ENCODE measurements around the gene FOXB1. TPM values are rescaled to one million over a fixed set of nuclear protein-coding genes. Genes with fewer than 3 reads are reported as not detected.

FOXB1 gene
- total RNA-seq, 4 donors from 2014 or later = not detected

GRCh38 chr15:60009980-60010732 lies 6.0 kb downstream of the FOXB1 start:
- Histone ChIP-seq H3K4me1 (peaks cover 14 to 18% of the 10 kb centered on the region in 2 donors), H3K36me3 (no peaks in the 10 kb centered on the region), H3K27me3 (peaks cover 61% of the 10 kb centered on the region), H3K4me3 (replicated peaks in 1 of 3) (no peak overlapping the region), H3K27ac (no peak overlapping the region), H3K9me3 (no peaks in the 10 kb centered on the region)
- TF ChIP-seq POLR2A (IDR thresholded peaks at IDR 0.05) (no peak), CTCF (IDR thresholded peaks at IDR 0.05) (no peak)
- intact Hi-C loops (cut with DNase I) = no loop called here
- 13 to 15% methylated on average over 13 of the region's 13 CpGs for WGBS, 2 donors
- no peak for DNase-seq

- TF ChIP-seq CTCF (IDR thresholded peaks at IDR 0.05) = no peak
- TF ChIP-seq POLR2A (IDR thresholded peaks at IDR 0.05) = no peak
- intact Hi-C loops (cut with DNase I) = no loop called here
- no peak overlapping the region for H3K27ac ChIP-seq
- no peak for DNase-seq
- H3K9me3 ChIP-seq = no peaks in the 10 kb centered on the region
- H3K4me1 ChIP-seq = peaks cover 7 to 11% of the 10 kb centered on the region in 2 donors
- H3K27me3 ChIP-seq = peaks cover 54% of the 10 kb centered on the region
- H3K4me3 ChIP-seq (replicated peaks in 1 of 3) = no peak overlapping the region
- WGBS, 2 donors = 21 to 30% methylated on average over 2 of the region's 2 CpGs
- H3K36me3 ChIP-seq = no peaks in the 10 kb centered on the region
Measured at GRCh38 chr15:60010858-60011257, 6.7 kb downstream of the FOXB1 start.

- Histone ChIP-seq H3K27me3 (peaks cover 37% of the 10 kb centered on the region), H3K9me3 (no peaks in the 10 kb centered on the region), H3K27ac (no peak overlapping the region), H3K4me1 (no peaks in the 10 kb centered on the region), H3K4me3 (replicated peaks in 1 of 3) (no peak overlapping the region), H3K36me3 (no peaks in the 10 kb centered on the region)
- intact Hi-C loops (cut with DNase I) = no loop called here
- WGBS, 2 donors = 68 to 77% methylated on average over 3 of the region's 3 CpGs
- TF ChIP-seq POLR2A (IDR thresholded peaks at IDR 0.05) (no peak), CTCF (IDR thresholded peaks at IDR 0.05) (no peak)
- DNase-seq = no peak
Measured at GRCh38 chr15:60012695-60013094, 8.6 kb downstream of the FOXB1 start.

GRCh38 chr15:60017538-60018520 lies 13.7 kb downstream of the FOXB1 start:
- no peaks in the 10 kb centered on the region for H3K9me3 ChIP-seq
- intact Hi-C loops (cut with DNase I) = no loop called here
- H3K36me3 ChIP-seq = no peaks in the 10 kb centered on the region
- H3K27me3 ChIP-seq = peaks cover 4% of the 10 kb centered on the region
- H3K4me1 ChIP-seq = no peaks in the 10 kb centered on the region
- TF ChIP-seq POLR2A (IDR thresholded peaks at IDR 0.05) (no peak), CTCF (IDR thresholded peaks at IDR 0.05) (no peak)
- no peak overlapping the region for H3K27ac ChIP-seq
- WGBS, 2 donors = 20 to 25% methylated on average over 2 of the region's 2 CpGs
- no peak overlapping the region for H3K4me3 ChIP-seq (replicated peaks in 1 of 3)
- DNase-seq = no peak

Data from thyroid gland (tissue), 4 donors.